Activated T-helper 2 cell treated with anti-CD3 and anti-CD28 coated beads, Interferon-gamma antibody, Interleukin-2, Interleukin-4, amounts not matched to agents 10 μg/mL and 5 μg/mL and 100 μg/mL, durations not matched to agents 14 hours and 24 hours and 36 hours (primary cell): Measurements from ENCODE around the gene TBC1D25. TPM values are rescaled to one million over a fixed set of nuclear protein-coding genes. Genes with fewer than 3 reads are reported as not detected.

Experiments
- DNase-seq: peaks from one replicate; pipeline ENCODE4 v3.0.0; 2021; ENCODE audit warnings: low spot score
- H3K27ac Mint-ChIP-seq: one replicate; pipeline ENCODE4 v1.8.0; 2021; ENCODE audit warnings: mixed read lengths
- H3K27me3 Mint-ChIP-seq: one replicate; pipeline ENCODE4 v1.8.0; 2021; ENCODE audit warnings: low read depth, mixed read lengths
- H3K36me3 Mint-ChIP-seq: one replicate; pipeline ENCODE4 v1.8.0; 2021; ENCODE audit warnings: low read depth, mixed read lengths
- H3K4me1 Mint-ChIP-seq: one replicate; pipeline ENCODE4 v1.8.0; 2021; ENCODE audit warnings: low read depth, mixed read lengths
- H3K4me3 Mint-ChIP-seq: one replicate; pipeline ENCODE4 v1.8.0; 2021; ENCODE audit warnings: low read depth, mild to moderate bottlenecking, moderate library complexity, mixed read lengths
- H3K9me3 Mint-ChIP-seq: one replicate; pipeline ENCODE4 v1.8.0; 2021; ENCODE audit warnings: mixed read lengths
- intact Hi-C: fragments of 100-400 bp; cut with micrococcal nuclease; formaldehyde crosslinking; loops from one replicate; pipeline ENCODE4 v1.15.1; 2023
- total RNA-seq: library from RNA; stranded (reverse); gene quantifications from 2 replicates; pipeline ENCODE4 v1.2.3, GENCODE V29; 2022

Gene TBC1D25
- total RNA-seq, result 16.0 and 18.3 TPM in 2 replicates

GRCh38 chrX:48539345-48540027 is at the start of gene TBC1D25:
Gene TBC1D25, plus strand, starts transcription at chrX:48539714. Its CDS starts 84 bp downstream, at chrX:48539798.
- H3K36me3 Mint-ChIP-seq, result peaks cover 20% of the 10 kb centered on the region
- no peaks in the 10 kb centered on the region for H3K9me3 Mint-ChIP-seq
- peaks cover 17% of the 10 kb centered on the region for H3K4me1 Mint-ChIP-seq
- H3K27ac Mint-ChIP-seq, result peak within 1 kb of the TSS; percentile 94
- peak; percentile 95 for DNase-seq
- no peaks in the 10 kb centered on the region for H3K27me3 Mint-ChIP-seq
- H3K4me3 Mint-ChIP-seq, result peak within 1 kb of the TSS; percentile 89
- intact Hi-C loops, result loop anchor here (1.0 to 5.0 kb wide), 4 partner anchors 18 to 62 kb away; partner anchors contain the start of genes EBP, FTSJ1, PORCN and RBM3

GRCh38 chrX:48489892-48490291 is 49.6 kb upstream of the TBC1D25 start:
- H3K4me3 Mint-ChIP-seq, result no peak overlapping the region
- intact Hi-C loops, result no loop called here
- no peak for DNase-seq
- no peaks in the 10 kb centered on the region for H3K27me3 Mint-ChIP-seq
- H3K9me3 Mint-ChIP-seq, result no peaks in the 10 kb centered on the region
- no peaks in the 10 kb centered on the region for H3K4me1 Mint-ChIP-seq
- peaks cover 6% of the 10 kb centered on the region for H3K36me3 Mint-ChIP-seq
- no peak overlapping the region for H3K27ac Mint-ChIP-seq

GRCh38 chrX:48490661-48491060 is 48.9 kb upstream of the TBC1D25 start:
- Mint-ChIP-seq H3K36me3 (peaks cover 6% of the 10 kb centered on the region), H3K27ac (no peak overlapping the region), H3K9me3 (no peaks in the 10 kb centered on the region), H3K4me3 (no peak overlapping the region), H3K27me3 (no peaks in the 10 kb centered on the region), H3K4me1 (no peaks in the 10 kb centered on the region)
- intact Hi-C loops, result no loop called here
- no peak for DNase-seq

GRCh38 chrX:48491809-48492208 is 47.7 kb upstream of the TBC1D25 start:
- Mint-ChIP-seq H3K4me3 (no peak overlapping the region), H3K9me3 (no peaks in the 10 kb centered on the region), H3K27me3 (no peaks in the 10 kb centered on the region), H3K27ac (no peak overlapping the region), H3K36me3 (peaks cover 4% of the 10 kb centered on the region), H3K4me1 (no peaks in the 10 kb centered on the region)
- DNase-seq, result no peak
- intact Hi-C loops, result no loop called here

GRCh38 chrX:48492293-48492910 is 47.1 kb upstream of the TBC1D25 start:
- Mint-ChIP-seq H3K27ac (no peak overlapping the region), H3K27me3 (no peaks in the 10 kb centered on the region), H3K36me3 (peaks cover under 1% of the 10 kb centered on the region), H3K4me3 (no peak overlapping the region), H3K4me1 (no peaks in the 10 kb centered on the region), H3K9me3 (no peaks in the 10 kb centered on the region)
- DNase-seq, result no peak
- intact Hi-C loops, result no loop called here

GRCh38 chrX:48493890-48494364 is 45.6 kb upstream of the TBC1D25 start:
- DNase-seq, result no peak
- peaks cover 6% of the 10 kb centered on the region for H3K4me1 Mint-ChIP-seq
- intact Hi-C loops, result no loop called here

GRCh38 chrX:48496660-48497059 is 42.9 kb upstream of the TBC1D25 start:
- no peak for DNase-seq
- no peaks in the 10 kb centered on the region for H3K9me3 Mint-ChIP-seq
- intact Hi-C loops, result no loop called here
- peaks cover 6% of the 10 kb centered on the region for H3K4me1 Mint-ChIP-seq
- H3K27me3 Mint-ChIP-seq, result no peaks in the 10 kb centered on the region
- H3K27ac Mint-ChIP-seq, result no peak overlapping the region
- H3K4me3 Mint-ChIP-seq, result no peak overlapping the region
- H3K36me3 Mint-ChIP-seq, result no peaks in the 10 kb centered on the region

More at GRCh38 chrX:48493890-48494364, 45.6 kb upstream of the TBC1D25 start:
- H3K27ac Mint-ChIP-seq, result no peak overlapping the region
- no peaks in the 10 kb centered on the region for H3K27me3 Mint-ChIP-seq
- no peaks in the 10 kb centered on the region for H3K36me3 Mint-ChIP-seq
- H3K4me3 Mint-ChIP-seq, result no peak overlapping the region
- no peaks in the 10 kb centered on the region for H3K9me3 Mint-ChIP-seq

GRCh38 chrX:48497871-48498270 is 41.6 kb upstream of the TBC1D25 start:
- H3K27ac Mint-ChIP-seq, result no peak overlapping the region
- H3K36me3 Mint-ChIP-seq, result no peaks in the 10 kb centered on the region
- peaks cover 6% of the 10 kb centered on the region for H3K4me1 Mint-ChIP-seq
- DNase-seq, result no peak
- H3K27me3 Mint-ChIP-seq, result no peaks in the 10 kb centered on the region
- no peak overlapping the region for H3K4me3 Mint-ChIP-seq
- intact Hi-C loops, result no loop called here
- H3K9me3 Mint-ChIP-seq, result no peaks in the 10 kb centered on the region

- Mint-ChIP-seq H3K27ac (no peak overlapping the region), H3K36me3 (no peaks in the 10 kb centered on the region), H3K4me1 (peaks cover 6% of the 10 kb centered on the region), H3K27me3 (peaks cover 1% of the 10 kb centered on the region), H3K4me3 (no peak overlapping the region), H3K9me3 (no peaks in the 10 kb centered on the region)
- intact Hi-C loops, result no loop called here
- DNase-seq, result no peak
Measured at GRCh38 chrX:48498374-48498809, 41.1 kb upstream of the TBC1D25 start.

- Mint-ChIP-seq H3K4me3 (no peak overlapping the region), H3K27me3 (peaks cover 3% of the 10 kb centered on the region), H3K27ac (no peak overlapping the region), H3K36me3 (no peaks in the 10 kb centered on the region), H3K4me1 (peaks cover under 1% of the 10 kb centered on the region), H3K9me3 (no peaks in the 10 kb centered on the region)
- intact Hi-C loops, result no loop called here
- DNase-seq, result no peak
Measured at GRCh38 chrX:48504261-48504660, 35.3 kb upstream of the TBC1D25 start.

- intact Hi-C loops, result no loop called here
- Mint-ChIP-seq H3K4me3 (no peak overlapping the region), H3K4me1 (peaks cover 10% of the 10 kb centered on the region), H3K27ac (no peak overlapping the region), H3K27me3 (peaks cover 3% of the 10 kb centered on the region), H3K36me3 (peaks cover 4% of the 10 kb centered on the region), H3K9me3 (no peaks in the 10 kb centered on the region)
- DNase-seq, result no peak
Measured at GRCh38 chrX:48505481-48505880, 34.0 kb upstream of the TBC1D25 start.

- Mint-ChIP-seq H3K9me3 (no peaks in the 10 kb centered on the region), H3K36me3 (peaks cover 12% of the 10 kb centered on the region), H3K27ac (no peak overlapping the region), H3K27me3 (peaks cover 3% of the 10 kb centered on the region), H3K4me1 (peaks cover 22% of the 10 kb centered on the region), H3K4me3 (peak overlapping the region; percentile 42)
- DNase-seq, result no peak
- intact Hi-C loops, result no loop called here
Measured at GRCh38 chrX:48507246-48507645, 32.3 kb upstream of the TBC1D25 start.
